ENCODE measurements around the gene PHLDB3. TPM values are rescaled to one million over a fixed set of nuclear protein-coding genes. Genes with fewer than 3 reads are reported as not detected.

The PHLDB3 gene
- total RNA-seq, 4 donors from 2014 or later = 10.3 to 16.2 (median 12.6) TPM

- Histone ChIP-seq H3K9me3 (no peaks in the 10 kb centered on the region), H3K4me3 (no peak overlapping the region), H3K27ac (replicated peaks in 1 of 4) (no peak overlapping the region), H3K4me1 (no peaks in the 10 kb centered on the region), H3K36me3 (peaks cover 15 to 58% (median 37%) of the 10 kb centered on the region in 4 donors), H3K27me3 (no peaks in the 10 kb centered on the region)
- no peak for DNase-seq (ENCODE audit: extremely low spot score)
- TF ChIP-seq EP300 (IDR thresholded peaks at IDR 0.05) (no peak), POLR2AphosphoS5 (IDR thresholded peaks at IDR 0.05) (no peak), POLR2A (IDR thresholded peaks at IDR 0.05; ENCODE audit: low read depth) (no peak)
- TF ChIP-seq, protein P1, sequence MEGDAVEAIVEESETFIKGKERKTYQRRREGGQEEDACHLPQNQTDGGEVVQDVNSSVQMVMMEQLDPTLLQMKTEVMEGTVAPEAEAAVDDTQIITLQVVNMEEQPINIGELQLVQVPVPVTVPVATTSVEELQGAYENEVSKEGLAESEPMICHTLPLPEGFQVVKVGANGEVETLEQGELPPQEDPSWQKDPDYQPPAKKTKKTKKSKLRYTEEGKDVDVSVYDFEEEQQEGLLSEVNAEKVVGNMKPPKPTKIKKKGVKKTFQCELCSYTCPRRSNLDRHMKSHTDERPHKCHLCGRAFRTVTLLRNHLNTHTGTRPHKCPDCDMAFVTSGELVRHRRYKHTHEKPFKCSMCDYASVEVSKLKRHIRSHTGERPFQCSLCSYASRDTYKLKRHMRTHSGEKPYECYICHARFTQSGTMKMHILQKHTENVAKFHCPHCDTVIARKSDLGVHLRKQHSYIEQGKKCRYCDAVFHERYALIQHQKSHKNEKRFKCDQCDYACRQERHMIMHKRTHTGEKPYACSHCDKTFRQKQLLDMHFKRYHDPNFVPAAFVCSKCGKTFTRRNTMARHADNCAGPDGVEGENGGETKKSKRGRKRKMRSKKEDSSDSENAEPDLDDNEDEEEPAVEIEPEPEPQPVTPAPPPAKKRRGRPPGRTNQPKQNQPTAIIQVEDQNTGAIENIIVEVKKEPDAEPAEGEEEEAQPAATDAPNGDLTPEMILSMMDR (IDR thresholded peaks at IDR 0.05) = no peak
- WGBS = 98% methylated on average over 3 of the region's 5 CpGs
- intact Hi-C loops (cut with DNase I) = no loop called here
These were observed 6.8 kb upstream of the PHLDB3 start for GRCh38 chr19:43511324-43511723.

DNA sequence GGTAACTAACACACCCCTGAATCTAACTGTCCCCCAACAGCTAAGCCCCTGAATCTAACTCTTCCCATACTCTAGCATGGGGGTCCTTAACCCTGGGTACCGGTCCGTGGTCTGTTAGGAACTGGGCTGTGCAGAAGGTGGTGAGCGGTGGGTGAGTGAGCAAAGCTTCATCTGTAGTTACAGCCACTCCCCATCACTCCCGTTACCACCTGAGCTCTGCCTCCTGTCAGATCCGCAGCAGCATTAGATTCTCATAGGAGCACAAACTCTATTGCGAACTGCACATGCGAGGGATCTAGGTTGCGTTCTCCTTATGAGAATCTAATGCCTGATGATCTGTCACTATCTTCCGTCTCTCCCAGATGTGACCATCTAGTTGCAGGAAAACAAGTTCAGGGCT lies 6.2 kb upstream of the PHLDB3 start:
- Histone ChIP-seq H3K36me3 (peaks cover 15 to 59% (median 41%) of the 10 kb centered on the region in 4 donors), H3K9me3 (no peaks in the 10 kb centered on the region), H3K4me1 (no peaks in the 10 kb centered on the region), H3K27ac (replicated peaks in 1 of 4) (no peak overlapping the region), H3K4me3 (no peak overlapping the region), H3K27me3 (no peaks in the 10 kb centered on the region)
- DNase-seq (ENCODE audit: extremely low spot score) = no peak
- TF ChIP-seq POLR2A (IDR thresholded peaks at IDR 0.05; ENCODE audit: low read depth) = no peak
- TF ChIP-seq POLR2AphosphoS5 (IDR thresholded peaks at IDR 0.05) = no peak
- TF ChIP-seq, protein P1 (IDR thresholded peaks at IDR 0.05) = no peak
- no peak for TF ChIP-seq EP300 (IDR thresholded peaks at IDR 0.05)
- WGBS = 98% methylated on average over 9 of the region's 9 CpGs
- intact Hi-C loops (cut with DNase I) = no loop called here

- H3K27ac ChIP-seq (replicated peaks in 1 of 4) = no peak overlapping the region
- TF ChIP-seq, protein P1 (IDR thresholded peaks at IDR 0.05) = no peak
- TF ChIP-seq EP300 (IDR thresholded peaks at IDR 0.05) (no peak), POLR2AphosphoS5 (IDR thresholded peaks at IDR 0.05) (no peak), POLR2A (IDR thresholded peaks at IDR 0.05; ENCODE audit: low read depth) (no peak)
- H3K36me3 ChIP-seq = peaks cover 7 to 47% (median 40%) of the 10 kb centered on the region in 4 donors
- no peak for DNase-seq (ENCODE audit: extremely low spot score)
- H3K4me3 ChIP-seq = no peak overlapping the region
- H3K9me3 ChIP-seq = no peaks in the 10 kb centered on the region
- WGBS = 83% methylated on average over 2 of the region's 2 CpGs
- intact Hi-C loops (cut with DNase I) = no loop called here
- peaks cover 13 to 16% (median 15%) of the 10 kb centered on the region in 4 donors for H3K4me1 ChIP-seq
- no peaks in the 10 kb centered on the region for H3K27me3 ChIP-seq
These were observed 3.3 kb upstream of the PHLDB3 start for GRCh38 chr19:43507880-43508279.

DNA sequence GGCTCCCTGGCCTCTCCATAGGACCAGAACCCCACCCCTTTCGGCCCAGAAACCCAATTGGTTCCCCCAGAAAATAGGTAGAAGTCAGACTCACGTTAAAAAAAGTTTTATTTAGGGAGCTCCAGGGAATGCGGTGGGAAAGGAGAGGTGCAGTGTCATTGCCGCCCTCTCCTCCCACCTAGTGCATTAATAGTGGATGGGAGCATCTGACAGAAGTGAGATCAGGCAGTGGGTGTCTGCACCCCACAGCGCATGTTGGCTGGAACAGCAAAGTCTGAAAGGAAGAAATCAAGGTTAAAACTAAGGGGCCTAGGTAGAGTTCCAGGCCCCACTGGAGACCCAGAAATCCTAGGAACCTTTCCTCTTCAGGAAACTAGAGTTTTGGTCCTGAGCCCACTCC lies 2.1 kb upstream of the PHLDB3 start:
- WGBS = 91% methylated on average over 5 of the region's 5 CpGs
- Histone ChIP-seq H3K36me3 (peaks cover 7 to 50% (median 40%) of the 10 kb centered on the region in 4 donors), H3K27me3 (no peaks in the 10 kb centered on the region), H3K27ac (replicated peaks in 1 of 4) (no peak overlapping the region), H3K4me1 (peaks cover 14 to 28% (median 26%) of the 10 kb centered on the region in 4 donors), H3K9me3 (no peaks in the 10 kb centered on the region), H3K4me3 (no peak overlapping the region)
- intact Hi-C loops (cut with DNase I) = no loop called here
- TF ChIP-seq POLR2AphosphoS5 (IDR thresholded peaks at IDR 0.05) (no peak), EP300 (IDR thresholded peaks at IDR 0.05) (no peak), POLR2A (IDR thresholded peaks at IDR 0.05; ENCODE audit: low read depth) (no peak)
- TF ChIP-seq, protein P1 (IDR thresholded peaks at IDR 0.05) = no peak
- DNase-seq (ENCODE audit: extremely low spot score) = no peak

GRCh38 chr19:43505941-43506340 lies 1.4 kb upstream of the PHLDB3 start:
- Histone ChIP-seq H3K9me3 (no peaks in the 10 kb centered on the region), H3K27ac (replicated peaks in 1 of 4) (no peak overlapping the region), H3K4me3 (no peak overlapping the region), H3K36me3 (peaks cover 7 to 48% (median 40%) of the 10 kb centered on the region in 4 donors), H3K4me1 (peaks cover 14 to 31% (median 28%) of the 10 kb centered on the region in 4 donors), H3K27me3 (no peaks in the 10 kb centered on the region)
- DNase-seq (ENCODE audit: extremely low spot score) = no peak
- TF ChIP-seq, protein P1 (IDR thresholded peaks at IDR 0.05) = no peak
- TF ChIP-seq EP300 (IDR thresholded peaks at IDR 0.05) (no peak), POLR2A (IDR thresholded peaks at IDR 0.05; ENCODE audit: low read depth) (no peak), POLR2AphosphoS5 (IDR thresholded peaks at IDR 0.05) (no peak)
- intact Hi-C loops (cut with DNase I) = no loop called here
- WGBS = 94% methylated on average over 5 of the region's 5 CpGs
